ENCODE results near the gene TBXAS1. TPM values are rescaled to one million over a fixed set of nuclear protein-coding genes. Genes with fewer than 3 reads are reported as not detected.

The TBXAS1 gene
- total RNA-seq, 2 donors from 2014 or later = 19.3 to 44.1 TPM

DNA sequence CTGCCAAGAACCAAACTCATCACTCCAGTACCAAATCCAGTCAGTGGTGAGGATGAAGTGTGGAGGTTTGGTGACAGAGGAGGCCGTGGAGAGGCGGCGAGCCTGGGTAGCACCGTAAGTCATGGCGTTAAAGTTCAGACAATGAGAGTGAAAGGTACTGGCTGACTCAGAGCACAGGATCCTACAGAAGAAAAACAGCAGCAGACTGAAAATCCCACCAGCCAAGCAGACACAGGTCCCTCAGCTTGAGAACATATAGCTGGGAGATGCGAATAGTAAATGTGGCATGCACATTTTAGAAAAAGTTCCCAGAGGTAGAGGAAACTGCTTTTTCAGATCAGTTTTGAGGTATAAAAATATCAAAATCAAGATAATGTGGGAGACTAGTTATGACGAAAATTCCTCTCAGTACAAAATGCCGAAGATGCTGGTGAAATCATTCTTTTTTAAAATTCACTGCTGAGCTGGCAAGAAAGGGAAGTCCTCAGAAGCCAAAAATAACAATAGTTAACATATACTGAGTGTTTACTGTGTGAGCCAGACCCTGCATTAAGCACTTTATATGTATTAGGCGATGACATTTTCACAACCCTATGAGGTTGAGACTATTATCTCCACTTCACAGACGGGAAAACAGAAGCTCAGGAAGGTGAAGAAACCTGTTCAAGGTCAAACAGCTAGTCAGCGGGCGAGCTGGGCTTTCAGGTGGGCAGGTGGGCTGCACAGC lies 212.8 kb downstream of the TBXAS1 start:
- no peaks in the 10 kb centered on the region for H3K36me3 ChIP-seq
- TF ChIP-seq POLR2A (IDR thresholded peaks at IDR 0.05) (no peak), POLR2AphosphoS5 (IDR thresholded peaks at IDR 0.05) (no peak), CTCF (IDR thresholded peaks at IDR 0.05) (no peak)

DNA sequence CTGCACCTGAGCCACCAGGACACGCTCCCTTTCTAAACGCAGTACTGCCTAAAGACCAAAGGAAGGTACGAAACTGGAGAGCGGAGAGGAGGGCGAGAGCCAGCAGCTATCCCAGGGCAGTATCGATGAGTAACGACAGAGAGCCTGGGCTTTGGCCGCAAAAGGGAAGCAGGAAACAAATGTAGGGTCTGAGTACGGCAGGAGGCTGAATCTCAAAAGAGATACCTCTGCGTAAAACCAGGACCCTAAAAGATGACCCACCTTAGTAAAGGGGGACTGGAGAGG lies 213.3 kb downstream of the TBXAS1 start:
- intact Hi-C loops (cut with DNase I) = no loop called here

More for the DNA sequence above, 212.8 kb downstream of the TBXAS1 start:
- intact Hi-C loops (cut with DNase I) = no loop called here
- no peak for DNase-seq (ENCODE audit: low spot score)
- Histone ChIP-seq H3K4me3 (no peak overlapping the region), H3K27me3 (replicated peaks; ENCODE audit: insufficient read depth) (no peaks in the 10 kb centered on the region), H3K4me1 (replicated peaks) (no peaks in the 10 kb centered on the region), H3K27ac (no peak overlapping the region), H3K9me3 (no peaks in the 10 kb centered on the region)
- WGBS = 83% methylated on average over 12 of the region's 12 CpGs

GRCh38 chr7:140044251-140044650 lies 215.2 kb downstream of the TBXAS1 start:
- no peaks in the 10 kb centered on the region for H3K36me3 ChIP-seq
- no peak overlapping the region for H3K4me3 ChIP-seq
- no peak overlapping the region for H3K27ac ChIP-seq
- 91% methylated on average over 6 of the region's 6 CpGs for WGBS
- intact Hi-C loops (cut with DNase I) = no loop called here
- H3K27me3 ChIP-seq (replicated peaks; ENCODE audit: insufficient read depth) = no peaks in the 10 kb centered on the region
- H3K4me1 ChIP-seq (replicated peaks) = no peaks in the 10 kb centered on the region
- no peak for DNase-seq (ENCODE audit: low spot score)
- no peak for TF ChIP-seq CTCF (IDR thresholded peaks at IDR 0.05)
- no peak for TF ChIP-seq POLR2A (IDR thresholded peaks at IDR 0.05)
- no peak for TF ChIP-seq POLR2AphosphoS5 (IDR thresholded peaks at IDR 0.05)
- H3K9me3 ChIP-seq = no peaks in the 10 kb centered on the region

More for the DNA sequence above, 213.3 kb downstream of the TBXAS1 start:
- TF ChIP-seq POLR2A (IDR thresholded peaks at IDR 0.05) = no peak
- 88% methylated on average over 10 of the region's 10 CpGs for WGBS
- no peaks in the 10 kb centered on the region for H3K9me3 ChIP-seq
- H3K4me1 ChIP-seq (replicated peaks) = no peaks in the 10 kb centered on the region
- no peaks in the 10 kb centered on the region for H3K27me3 ChIP-seq (replicated peaks; ENCODE audit: insufficient read depth)
- H3K4me3 ChIP-seq = no peak overlapping the region
- no peaks in the 10 kb centered on the region for H3K36me3 ChIP-seq
- no peak for DNase-seq (ENCODE audit: low spot score)
- no peak overlapping the region for H3K27ac ChIP-seq

DNA sequence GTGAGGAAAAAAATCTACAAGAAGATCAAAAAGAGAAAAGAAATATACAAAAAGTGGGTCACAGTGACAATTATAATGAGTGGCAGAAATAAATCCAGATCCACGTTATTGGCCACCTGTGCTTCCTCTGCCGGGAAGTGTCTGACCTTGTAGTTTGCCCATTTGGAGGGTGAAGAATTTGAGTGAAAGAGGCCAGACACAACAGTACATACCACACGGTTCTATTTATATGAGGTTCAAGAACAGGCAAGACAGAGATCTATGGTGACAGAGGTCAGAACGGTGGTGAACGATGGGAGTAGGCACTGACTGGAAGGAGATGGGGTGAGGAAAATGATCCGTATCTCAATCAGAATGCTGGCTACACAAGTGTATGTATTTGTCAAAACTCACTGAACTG lies 216.6 kb downstream of the TBXAS1 start:
- no peaks in the 10 kb centered on the region for H3K9me3 ChIP-seq
- no peaks in the 10 kb centered on the region for H3K4me1 ChIP-seq (replicated peaks)
- DNase-seq (ENCODE audit: low spot score) = no peak
- intact Hi-C loops (cut with DNase I) = no loop called here
- no peaks in the 10 kb centered on the region for H3K36me3 ChIP-seq
- TF ChIP-seq CTCF (IDR thresholded peaks at IDR 0.05) (no peak), POLR2A (IDR thresholded peaks at IDR 0.05) (no peak), POLR2AphosphoS5 (IDR thresholded peaks at IDR 0.05) (no peak)
- H3K27me3 ChIP-seq (replicated peaks; ENCODE audit: insufficient read depth) = no peaks in the 10 kb centered on the region
- no peak overlapping the region for H3K4me3 ChIP-seq
- no peak overlapping the region for H3K27ac ChIP-seq
- 75% methylated on average over 6 of the region's 6 CpGs for WGBS

- Histone ChIP-seq H3K36me3 (no peaks in the 10 kb centered on the region), H3K9me3 (no peaks in the 10 kb centered on the region), H3K27ac (no peak overlapping the region), H3K4me1 (replicated peaks) (no peaks in the 10 kb centered on the region), H3K4me3 (no peak overlapping the region), H3K27me3 (replicated peaks; ENCODE audit: insufficient read depth) (no peaks in the 10 kb centered on the region)
- no peak for TF ChIP-seq POLR2A (IDR thresholded peaks at IDR 0.05)
- no peak for TF ChIP-seq CTCF (IDR thresholded peaks at IDR 0.05)
- TF ChIP-seq POLR2AphosphoS5 (IDR thresholded peaks at IDR 0.05) = no peak
- WGBS = 98% methylated on average over 3 of the region's 3 CpGs
- intact Hi-C loops (cut with DNase I) = no loop called here
- no peak for DNase-seq (ENCODE audit: low spot score)
Measured at GRCh38 chr7:140047197-140047596, 218.1 kb downstream of the TBXAS1 start.
